GM18951 (cell line): Measurements from ENCODE around the gene VENTX.

ENCODE experiments used
- POLR2A ChIP-seq: IDR thresholded peaks from 4 replicates; pipeline ENCODE4 v1.6.1; 2011; ENCODE audit warnings: mild to moderate bottlenecking; ENCODE audit not compliant: insufficient read length, insufficient read depth; ENCODE audit errors: extremely low read depth
- in situ Hi-C: fragments of 300-500 bp; cut with MboI; formaldehyde crosslinking; loops from one replicate; pipeline ENCODE4 v1.12.0; 2022; ENCODE audit warnings: low sequenced_read_pairs, mixed read lengths, inconsistent platforms; ENCODE audit not compliant: unreplicated experiment

VENTX gene

GRCh38 chr10:133280391-133281059 is 42.9 kb downstream of the VENTX start:
- in situ Hi-C loops: no loop called here
- TF ChIP-seq POLR2A: no peak

GRCh38 chr10:133281084-133281483 is 43.4 kb downstream of the VENTX start:
- TF ChIP-seq POLR2A: no peak
- in situ Hi-C loops: no loop called here

GRCh38 chr10:133281628-133282372 is 44.1 kb downstream of the VENTX start:
- no peak for TF ChIP-seq POLR2A
- in situ Hi-C loops: no loop called here

- in situ Hi-C loops: no loop called here
- TF ChIP-seq POLR2A: no peak
These were observed 45.3 kb downstream of the VENTX start for GRCh38 chr10:133282846-133283390.

GRCh38 chr10:133283931-133284330 is 46.3 kb downstream of the VENTX start:
- TF ChIP-seq POLR2A: no peak
- in situ Hi-C loops: no loop called here

- in situ Hi-C loops: no loop called here
- no peak for TF ChIP-seq POLR2A
These were observed 47.6 kb downstream of the VENTX start for GRCh38 chr10:133285217-133285616.

GRCh38 chr10:133286366-133286765 is 48.7 kb downstream of the VENTX start:
- in situ Hi-C loops: no loop called here
- no peak for TF ChIP-seq POLR2A

GRCh38 chr10:133287832-133288500 is 50.3 kb downstream of the VENTX start:
- in situ Hi-C loops: no loop called here
- TF ChIP-seq POLR2A: no peak

GRCh38 chr10:133289761-133290160 is 52.1 kb downstream of the VENTX start:
- no peak for TF ChIP-seq POLR2A
- in situ Hi-C loops: no loop called here
